Measurements from ENCODE around the gene IL4I1.
"Not testable (repeated sequence)": the region's sequence is repeated elsewhere in the genome, so short reads cannot be mapped to it uniquely, and the experiment has no call there.

The IL4I1 gene, protein sequence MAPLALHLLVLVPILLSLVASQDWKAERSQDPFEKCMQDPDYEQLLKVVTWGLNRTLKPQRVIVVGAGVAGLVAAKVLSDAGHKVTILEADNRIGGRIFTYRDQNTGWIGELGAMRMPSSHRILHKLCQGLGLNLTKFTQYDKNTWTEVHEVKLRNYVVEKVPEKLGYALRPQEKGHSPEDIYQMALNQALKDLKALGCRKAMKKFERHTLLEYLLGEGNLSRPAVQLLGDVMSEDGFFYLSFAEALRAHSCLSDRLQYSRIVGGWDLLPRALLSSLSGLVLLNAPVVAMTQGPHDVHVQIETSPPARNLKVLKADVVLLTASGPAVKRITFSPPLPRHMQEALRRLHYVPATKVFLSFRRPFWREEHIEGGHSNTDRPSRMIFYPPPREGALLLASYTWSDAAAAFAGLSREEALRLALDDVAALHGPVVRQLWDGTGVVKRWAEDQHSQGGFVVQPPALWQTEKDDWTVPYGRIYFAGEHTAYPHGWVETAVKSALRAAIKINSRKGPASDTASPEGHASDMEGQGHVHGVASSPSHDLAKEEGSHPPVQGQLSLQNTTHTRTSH

GRCh38 chr19:49896863-49897621, at the start of gene IL4I1:
IL4I1 (minus strand) TSS chr19:49896887; CDS start chr19:49896160, 727 bp downstream.
- no peak for DNase-seq

GRCh38 chr19:49946415-49946814, 49.7 kb upstream of the IL4I1 start:
- DNase-seq, result no peak

DNA sequence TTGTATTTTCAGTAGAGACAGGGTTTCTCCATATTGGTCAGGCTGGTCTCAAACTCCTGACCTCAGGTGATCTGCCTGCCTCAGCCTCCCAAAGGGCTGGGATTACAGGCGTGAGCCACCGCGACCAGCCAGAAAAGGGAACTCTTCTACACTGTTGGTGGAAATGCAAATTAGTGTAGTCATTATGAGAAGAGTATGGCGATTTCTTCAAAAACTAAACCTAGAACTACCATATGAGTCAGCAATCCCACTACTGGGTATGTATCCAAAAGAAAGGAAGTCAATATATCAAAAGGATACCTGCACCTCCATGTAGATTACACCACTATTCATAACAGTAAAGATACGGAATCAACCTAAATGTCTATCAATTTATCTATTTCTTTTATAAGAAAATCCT, 47.9 kb upstream of the IL4I1 start:
- not testable (repeated sequence) for DNase-seq

GRCh38 chr19:49940482-49940791, 43.8 kb upstream of the IL4I1 start:
- DNase-seq, result no peak

- no peak for DNase-seq
Measured at GRCh38 chr19:49939721-49940481, 43.2 kb upstream of the IL4I1 start.

DNA sequence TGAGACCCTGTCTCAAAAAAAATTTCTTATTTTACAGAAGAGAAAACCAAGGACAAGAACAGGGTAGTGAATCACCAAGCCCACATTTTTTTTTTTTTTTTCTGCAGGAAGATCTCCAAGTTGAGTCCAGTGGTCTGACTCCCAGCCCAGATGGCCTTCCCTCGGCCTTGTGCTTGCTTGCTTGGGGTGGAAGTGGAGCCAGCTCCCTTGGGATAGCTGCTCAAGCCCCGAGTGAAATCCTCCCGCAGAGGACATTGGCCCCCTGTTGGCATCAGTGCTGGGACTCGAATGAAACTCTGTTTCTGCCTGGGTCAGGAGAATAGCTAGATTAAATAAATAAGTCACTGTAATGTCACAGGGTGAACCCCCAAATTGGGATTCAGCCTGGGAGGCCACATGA, 42.0 kb upstream of the IL4I1 start:
- DNase-seq, result no peak

DNA sequence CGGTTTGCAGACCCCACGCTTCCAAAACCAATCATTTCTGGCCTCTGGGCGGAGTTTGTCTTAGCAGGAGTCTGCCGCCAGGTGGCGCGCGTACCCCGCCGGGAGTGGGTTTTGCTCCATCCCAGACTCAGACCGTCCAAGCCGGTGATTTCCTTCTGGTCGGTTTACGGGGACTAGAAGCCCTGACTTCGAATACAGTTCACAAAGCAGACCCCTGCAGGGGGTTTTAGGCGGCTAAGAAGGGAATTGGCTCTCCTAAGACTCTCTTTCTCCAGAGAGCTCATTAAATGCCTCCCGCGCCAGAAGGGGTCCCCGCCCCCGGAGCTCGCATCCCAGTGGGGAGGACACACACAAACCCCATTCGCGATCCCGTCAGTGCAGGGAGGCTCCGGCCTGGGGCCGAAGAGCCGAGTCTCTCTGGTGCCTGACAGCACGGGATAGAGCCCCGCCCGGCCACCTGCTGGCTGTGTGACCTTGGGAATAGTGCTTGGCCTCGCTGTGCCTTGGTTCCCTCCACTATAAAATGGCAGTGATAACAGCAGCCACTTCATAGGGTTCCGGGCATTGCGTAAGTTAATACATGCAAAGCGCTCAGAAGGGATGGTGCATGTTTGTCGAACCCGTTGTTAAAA, 41.2 kb upstream of the IL4I1 start:
- DNase-seq, result peak; percentile 93

DNA sequence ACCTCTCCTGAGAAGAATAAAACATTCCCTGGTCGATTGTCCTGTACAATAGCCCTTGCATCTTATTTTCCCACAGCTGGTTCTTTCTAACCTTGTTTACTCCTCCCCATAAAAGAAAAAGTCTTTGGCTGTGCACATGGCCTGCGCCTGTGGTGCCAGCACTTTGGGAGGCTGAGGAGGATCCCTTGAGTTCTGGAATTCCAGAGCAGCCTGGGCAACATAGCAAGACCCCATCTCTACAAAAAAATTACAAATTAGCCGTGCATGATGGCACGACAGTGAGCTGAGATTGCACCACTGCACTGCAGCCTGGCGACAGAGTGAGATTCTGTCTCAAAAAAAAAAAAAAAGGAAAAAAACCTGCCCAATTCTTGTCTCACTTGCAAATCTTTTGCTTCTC, 39.9 kb upstream of the IL4I1 start:
- no peak for DNase-seq

DNA sequence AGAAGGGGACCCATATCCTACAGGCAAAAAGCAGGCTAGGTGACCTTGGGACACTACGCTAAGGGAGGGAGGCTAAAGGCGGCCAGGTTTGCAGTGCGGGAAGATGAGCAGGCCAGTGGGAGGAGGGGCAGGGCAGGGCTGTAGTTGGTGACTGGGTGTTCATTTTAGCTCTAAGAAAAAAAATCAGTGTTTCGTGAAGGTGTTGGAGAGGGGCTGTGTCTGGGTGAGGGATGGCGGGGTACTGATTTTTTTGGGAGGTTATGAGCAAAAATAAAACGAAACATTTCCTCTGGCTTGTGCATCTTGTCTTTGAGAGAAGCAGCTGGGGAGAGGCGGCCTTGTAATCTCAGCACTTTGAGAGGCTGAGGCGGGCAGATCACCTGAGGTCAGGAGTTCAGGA, 37.0 kb upstream of the IL4I1 start:
- DNase-seq, result no peak

DNA sequence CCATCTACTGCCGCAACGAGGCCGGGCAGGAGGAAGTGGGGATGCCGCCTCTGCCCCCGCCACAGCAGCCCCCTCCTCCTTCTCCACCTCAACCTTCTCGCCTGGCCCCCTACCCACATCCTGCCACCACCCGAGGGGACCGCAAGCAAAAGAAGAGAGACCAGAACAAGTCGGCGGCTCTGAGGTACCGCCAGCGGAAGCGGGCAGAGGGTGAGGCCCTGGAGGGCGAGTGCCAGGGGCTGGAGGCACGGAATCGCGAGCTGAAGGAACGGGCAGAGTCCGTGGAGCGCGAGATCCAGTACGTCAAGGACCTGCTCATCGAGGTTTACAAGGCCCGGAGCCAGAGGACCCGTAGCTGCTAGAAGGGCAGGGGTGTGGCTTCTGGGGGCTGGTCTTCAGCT, 36.0 kb upstream of the IL4I1 start:
- DNase-seq, result no peak

DNA sequence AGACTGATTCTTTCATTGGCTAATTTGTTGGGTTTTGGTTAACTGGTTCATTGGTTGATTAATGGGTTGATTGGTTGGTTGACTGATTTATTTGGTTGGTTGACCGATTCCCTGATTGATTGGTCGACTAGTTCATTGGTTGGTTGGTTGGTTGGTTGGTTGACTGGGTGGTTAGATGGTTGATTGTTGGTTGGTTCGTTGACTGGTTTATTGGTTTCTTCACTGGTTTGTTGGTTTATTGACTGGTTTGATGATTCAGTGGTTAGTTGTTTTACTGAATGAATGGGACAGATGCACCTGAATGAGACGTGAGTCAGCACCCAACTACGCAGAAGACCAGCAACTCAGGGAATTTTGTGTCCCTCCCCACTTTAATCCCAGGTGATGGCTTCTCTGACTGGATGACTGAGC, 35.4 kb upstream of the IL4I1 start:
- DNase-seq, result no peak

- DNase-seq, result no peak
Measured at GRCh38 chr19:49931293-49932040, 34.8 kb upstream of the IL4I1 start.

GRCh38 chr19:49930483-49931011, 33.9 kb upstream of the IL4I1 start:
- no peak for DNase-seq

GRCh38 chr19:49929611-49930482, 33.2 kb upstream of the IL4I1 start:
- peak; percentile 99 for DNase-seq

DNA sequence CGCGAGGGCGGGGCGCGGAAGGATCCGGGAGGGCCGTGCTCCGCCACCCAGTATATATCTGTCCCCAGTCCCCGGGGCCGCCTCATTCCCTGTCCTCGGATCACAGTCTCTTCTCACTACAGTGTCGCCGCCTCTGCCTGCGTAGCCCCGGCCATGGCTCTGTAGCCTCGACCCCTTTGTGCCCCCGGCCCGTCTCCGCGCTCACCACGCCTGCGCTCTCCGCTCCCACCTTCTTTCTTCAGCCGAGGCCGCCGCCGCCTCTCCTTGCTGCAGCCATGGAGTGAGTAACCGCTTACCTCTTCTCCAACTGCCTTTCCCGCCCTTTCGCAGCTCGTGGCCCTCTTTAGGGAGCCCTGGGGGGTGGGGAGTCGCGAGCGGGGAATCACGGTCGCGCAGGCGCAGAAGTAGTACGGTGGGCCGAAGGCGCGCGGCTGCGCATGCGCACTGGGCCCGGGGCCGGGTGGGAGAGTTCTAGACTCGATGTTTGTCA, 32.5 kb upstream of the IL4I1 start, which contains the start of the genes ATF5 and NUP62:
ATF5 (plus strand) TSS at position 85 of the 490 bp plus-strand sequence. CDS start 1,646 bp downstream, outside the sequence.
NUP62 (minus strand) TSS at position 384 of the 490 bp plus-strand sequence. CDS start 19,697 bp downstream, outside the sequence.
- no peak for DNase-seq

DNA sequence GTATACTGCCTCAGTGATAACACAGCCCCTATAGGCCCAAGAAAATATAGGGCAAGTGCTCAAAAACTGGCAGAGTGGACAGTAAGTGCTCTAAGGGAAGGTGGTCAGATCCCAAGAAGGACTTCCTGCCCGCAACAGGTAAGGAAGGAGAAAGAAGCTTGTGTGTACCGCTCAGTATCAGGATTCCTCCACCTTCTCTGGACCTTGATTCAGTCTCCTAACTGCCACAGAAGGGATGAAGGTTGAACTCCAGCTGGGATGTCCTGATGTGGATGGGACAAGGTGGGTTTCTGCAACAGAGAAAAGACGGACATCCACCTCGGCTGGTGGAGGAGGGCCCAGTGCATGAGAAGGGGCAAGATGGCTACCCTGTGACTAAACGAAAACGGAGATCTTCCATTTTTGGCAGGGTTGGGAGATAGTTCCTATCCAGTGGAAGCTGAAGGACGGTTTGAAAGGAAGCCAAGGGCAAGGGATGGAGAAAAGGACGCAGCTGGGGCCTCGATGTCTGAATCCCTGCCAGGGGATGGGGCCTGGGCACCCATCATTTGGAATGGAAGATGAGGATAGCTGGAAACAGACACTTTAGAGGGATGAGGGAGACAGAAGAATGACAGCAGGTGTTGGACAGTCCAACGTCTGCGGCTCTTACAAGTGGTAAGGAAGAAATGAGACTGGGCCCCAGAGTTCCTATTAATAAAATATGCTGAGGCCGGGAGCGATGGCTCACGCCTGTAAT, 31.0 kb upstream of the IL4I1 start:
- no peak for DNase-seq

DNA sequence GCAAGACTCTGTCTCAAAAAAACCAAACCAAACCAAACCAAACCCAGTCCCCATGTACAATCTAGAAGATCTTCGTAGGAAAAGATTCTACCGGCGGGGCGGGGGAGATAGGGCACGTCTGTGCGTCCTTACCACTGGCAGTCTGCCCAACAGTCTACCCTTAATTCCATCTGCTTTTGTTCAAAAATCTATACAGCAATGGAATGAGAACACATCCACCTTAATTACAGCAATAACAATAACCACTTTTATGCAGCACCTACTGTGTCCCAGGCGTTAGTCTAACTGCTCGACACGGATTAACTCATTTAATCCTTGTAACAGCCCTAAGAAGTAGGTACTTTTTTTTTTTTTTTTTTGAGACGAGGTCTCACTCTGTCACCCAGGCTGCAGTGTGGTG, 29.8 kb upstream of the IL4I1 start:
- no peak for DNase-seq

DNA sequence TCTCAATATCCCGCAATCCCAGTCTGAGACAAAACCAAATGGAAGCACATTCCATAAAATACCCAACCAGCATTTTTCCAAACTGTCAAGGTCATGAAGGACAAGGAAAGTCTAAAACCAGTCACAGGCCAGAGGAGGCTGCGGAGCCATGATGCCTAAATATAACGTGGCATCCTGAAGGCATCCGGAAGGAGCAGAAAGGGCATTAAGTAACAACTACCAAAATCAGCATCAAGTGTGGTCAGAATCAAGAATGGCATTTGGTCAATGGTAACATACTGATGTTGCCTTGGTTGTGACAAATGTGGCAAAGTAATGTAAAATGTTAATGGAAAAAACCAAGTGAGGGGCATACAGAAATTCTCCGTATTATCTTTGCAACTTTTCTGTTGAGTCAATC, 28.8 kb upstream of the IL4I1 start:
- DNase-seq, result no peak

DNA sequence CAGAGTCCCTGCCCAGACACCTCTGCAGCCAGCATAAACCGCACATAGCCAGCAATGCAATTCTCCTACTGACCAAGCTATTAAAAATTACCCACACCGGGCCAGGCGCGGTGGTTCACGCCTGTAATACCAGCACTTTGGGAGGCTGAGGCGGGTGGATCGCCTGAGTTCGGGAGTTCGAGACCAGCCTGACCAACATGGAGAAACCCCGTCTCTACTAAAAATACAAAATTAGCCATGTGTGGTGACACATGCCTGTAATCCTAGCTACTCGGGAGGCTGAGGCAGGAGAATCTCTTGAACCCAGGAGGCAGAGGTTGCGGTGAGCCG, 28.2 kb upstream of the IL4I1 start:
- not testable (repeated sequence) for DNase-seq

All from eye (tissue), 1 donor.